Uterus (tissue), 2 donors: ENCODE measurements around the gene MALT1.

Experiments
- POLR2A ChIP-seq, 2 donors: fragments of 450-650 bp; IDR thresholded peaks; one replicate each; pipeline ENCODE4 v1.6.1; 2016; ENCODE audit warnings: antibody characterized with exemption in 2 of 2, mild to moderate bottlenecking in 1 of 2, moderate library complexity in 1 of 2
- TF ChIP-seq, protein P1 (sequence below), 4 experiments: fragments of 200-600 bp in 2 of 4; fragments of 450-650 bp in 2 of 4; sonication (generic) in 2 of 4; IDR thresholded peaks; one replicate each; pipeline ENCODE4 v1.5.1; 2016 to 2019; ENCODE audit warnings: antibody characterized with exemption in 4 of 4, mild to moderate bottlenecking in 2 of 4, moderate library complexity in 1 of 4

DNA sequence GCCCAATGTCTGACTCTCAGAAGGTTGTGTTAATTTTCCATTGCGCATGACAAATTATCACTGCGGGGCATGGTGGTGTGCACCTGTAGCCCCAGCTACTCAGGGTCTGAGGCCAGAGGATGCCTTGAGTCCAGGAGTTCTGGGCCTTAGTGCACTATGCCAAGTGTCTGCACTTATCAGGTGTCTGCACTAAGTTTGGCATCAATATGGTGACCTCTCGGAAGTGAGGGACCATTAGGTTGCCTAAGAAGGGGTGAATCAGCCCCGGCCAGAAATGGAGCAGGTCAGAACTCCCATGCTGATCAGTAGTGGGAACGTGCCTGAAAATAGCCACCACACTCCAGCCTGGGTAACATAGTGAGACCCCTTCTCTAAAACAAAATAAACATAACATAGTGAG is 131.7 kb downstream of the MALT1 start:
- TF ChIP-seq, protein P1, sequence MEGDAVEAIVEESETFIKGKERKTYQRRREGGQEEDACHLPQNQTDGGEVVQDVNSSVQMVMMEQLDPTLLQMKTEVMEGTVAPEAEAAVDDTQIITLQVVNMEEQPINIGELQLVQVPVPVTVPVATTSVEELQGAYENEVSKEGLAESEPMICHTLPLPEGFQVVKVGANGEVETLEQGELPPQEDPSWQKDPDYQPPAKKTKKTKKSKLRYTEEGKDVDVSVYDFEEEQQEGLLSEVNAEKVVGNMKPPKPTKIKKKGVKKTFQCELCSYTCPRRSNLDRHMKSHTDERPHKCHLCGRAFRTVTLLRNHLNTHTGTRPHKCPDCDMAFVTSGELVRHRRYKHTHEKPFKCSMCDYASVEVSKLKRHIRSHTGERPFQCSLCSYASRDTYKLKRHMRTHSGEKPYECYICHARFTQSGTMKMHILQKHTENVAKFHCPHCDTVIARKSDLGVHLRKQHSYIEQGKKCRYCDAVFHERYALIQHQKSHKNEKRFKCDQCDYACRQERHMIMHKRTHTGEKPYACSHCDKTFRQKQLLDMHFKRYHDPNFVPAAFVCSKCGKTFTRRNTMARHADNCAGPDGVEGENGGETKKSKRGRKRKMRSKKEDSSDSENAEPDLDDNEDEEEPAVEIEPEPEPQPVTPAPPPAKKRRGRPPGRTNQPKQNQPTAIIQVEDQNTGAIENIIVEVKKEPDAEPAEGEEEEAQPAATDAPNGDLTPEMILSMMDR (IDR thresholded peaks at IDR 0.05), result no peak
- no peak for TF ChIP-seq POLR2A (IDR thresholded peaks at IDR 0.05)
